ENCODE data around the gene SLC43A3. TPM values are rescaled to one million over a fixed set of nuclear protein-coding genes. Genes with fewer than 3 reads are reported as not detected.

Gene SLC43A3
- total RNA-seq, 1 donor from 2014 or later, result 10.8 TPM

DNA sequence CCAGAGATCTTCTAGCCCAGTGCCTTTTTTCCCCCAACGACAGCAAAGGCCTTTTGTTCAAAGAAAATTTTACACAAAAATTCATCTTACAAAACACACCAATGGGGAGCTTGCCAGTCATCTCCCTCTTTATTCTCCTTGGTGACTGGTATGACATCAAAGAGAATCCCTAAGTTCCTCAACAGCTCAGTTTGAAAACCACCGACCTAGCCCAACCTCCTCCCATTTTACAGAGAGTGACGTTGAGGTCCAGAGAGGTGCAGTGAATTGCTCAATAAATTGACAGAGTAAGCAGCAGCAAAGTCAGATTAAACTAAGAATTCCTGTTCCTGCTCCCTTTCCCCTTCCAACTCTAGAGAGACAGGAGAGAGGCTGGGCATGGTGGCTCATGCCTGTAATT lies 7.8 kb downstream of the SLC43A3 start:
- H3K27ac Mint-ChIP-seq (ENCODE audit: unreplicated experiment), result no peak overlapping the region
- H3K9me3 Mint-ChIP-seq (ENCODE audit: unreplicated experiment), result peaks cover 3% of the 10 kb centered on the region
- H3K4me3 Mint-ChIP-seq (ENCODE audit: unreplicated experiment), result no peak overlapping the region
- no peaks in the 10 kb centered on the region for H3K4me1 Mint-ChIP-seq (ENCODE audit: low read depth, unreplicated experiment)
- H3K36me3 Mint-ChIP-seq (ENCODE audit: unreplicated experiment), result peaks cover 5% of the 10 kb centered on the region
- peaks cover 3% of the 10 kb centered on the region for H3K27me3 Mint-ChIP-seq (ENCODE audit: unreplicated experiment)
- DNase-seq, result no peak
- TF ChIP-seq, protein P1, sequence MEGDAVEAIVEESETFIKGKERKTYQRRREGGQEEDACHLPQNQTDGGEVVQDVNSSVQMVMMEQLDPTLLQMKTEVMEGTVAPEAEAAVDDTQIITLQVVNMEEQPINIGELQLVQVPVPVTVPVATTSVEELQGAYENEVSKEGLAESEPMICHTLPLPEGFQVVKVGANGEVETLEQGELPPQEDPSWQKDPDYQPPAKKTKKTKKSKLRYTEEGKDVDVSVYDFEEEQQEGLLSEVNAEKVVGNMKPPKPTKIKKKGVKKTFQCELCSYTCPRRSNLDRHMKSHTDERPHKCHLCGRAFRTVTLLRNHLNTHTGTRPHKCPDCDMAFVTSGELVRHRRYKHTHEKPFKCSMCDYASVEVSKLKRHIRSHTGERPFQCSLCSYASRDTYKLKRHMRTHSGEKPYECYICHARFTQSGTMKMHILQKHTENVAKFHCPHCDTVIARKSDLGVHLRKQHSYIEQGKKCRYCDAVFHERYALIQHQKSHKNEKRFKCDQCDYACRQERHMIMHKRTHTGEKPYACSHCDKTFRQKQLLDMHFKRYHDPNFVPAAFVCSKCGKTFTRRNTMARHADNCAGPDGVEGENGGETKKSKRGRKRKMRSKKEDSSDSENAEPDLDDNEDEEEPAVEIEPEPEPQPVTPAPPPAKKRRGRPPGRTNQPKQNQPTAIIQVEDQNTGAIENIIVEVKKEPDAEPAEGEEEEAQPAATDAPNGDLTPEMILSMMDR (IDR thresholded peaks at IDR 0.05; ENCODE audit: partially characterized antibody, unreplicated experiment), result no peak

DNA sequence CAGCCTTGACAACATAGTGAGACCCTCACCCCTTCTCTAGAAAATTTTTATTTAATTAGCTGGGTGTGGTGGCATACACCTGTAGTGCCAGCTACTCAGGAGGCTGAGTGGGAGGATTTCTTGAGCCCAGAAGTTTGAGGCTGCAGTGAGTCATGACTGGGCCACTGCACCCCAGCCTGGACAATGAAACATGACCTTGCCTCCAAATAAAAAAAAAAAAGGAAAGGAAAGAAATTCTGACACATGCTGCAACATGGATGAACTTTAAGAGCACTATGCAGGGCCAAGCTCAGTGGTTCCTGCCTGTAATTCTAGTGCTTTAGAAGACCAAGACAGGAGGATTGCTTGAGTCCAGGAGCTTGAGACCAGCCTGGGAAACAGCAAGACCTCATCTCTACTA lies 8.8 kb downstream of the SLC43A3 start:
- H3K4me1 Mint-ChIP-seq (ENCODE audit: low read depth, unreplicated experiment), result no peaks in the 10 kb centered on the region
- no peak overlapping the region for H3K4me3 Mint-ChIP-seq (ENCODE audit: unreplicated experiment)
- no peak overlapping the region for H3K27ac Mint-ChIP-seq (ENCODE audit: unreplicated experiment)
- peaks cover 10% of the 10 kb centered on the region for H3K36me3 Mint-ChIP-seq (ENCODE audit: unreplicated experiment)
- H3K27me3 Mint-ChIP-seq (ENCODE audit: unreplicated experiment), result peaks cover 3% of the 10 kb centered on the region
- H3K9me3 Mint-ChIP-seq (ENCODE audit: unreplicated experiment), result no peaks in the 10 kb centered on the region
- no peak for DNase-seq
- TF ChIP-seq, protein P1 (IDR thresholded peaks at IDR 0.05; ENCODE audit: partially characterized antibody, unreplicated experiment), result no peak

DNA sequence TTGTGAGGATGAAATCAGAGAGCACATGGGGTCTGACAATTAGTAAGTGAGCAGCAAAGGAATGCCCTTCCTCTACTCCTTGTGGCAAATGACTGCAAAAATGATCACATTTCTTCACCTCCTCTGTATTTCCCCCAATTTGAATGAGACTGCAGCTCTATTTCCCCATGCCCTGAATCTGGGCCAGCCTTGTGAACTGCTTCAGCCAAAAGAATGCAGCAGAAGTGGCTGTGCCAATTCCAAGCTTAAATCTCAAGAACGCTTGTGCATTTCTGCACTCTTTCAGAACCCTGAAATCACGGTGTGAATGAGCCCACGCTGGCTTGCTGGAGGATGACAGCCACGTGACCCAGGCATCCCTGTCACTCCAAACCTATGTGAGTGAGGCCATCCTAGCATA lies 9.9 kb downstream of the SLC43A3 start:
- H3K27ac Mint-ChIP-seq (ENCODE audit: unreplicated experiment), result no peak overlapping the region
- peaks cover 3% of the 10 kb centered on the region for H3K27me3 Mint-ChIP-seq (ENCODE audit: unreplicated experiment)
- DNase-seq, result no peak
- H3K4me3 Mint-ChIP-seq (ENCODE audit: unreplicated experiment), result no peak overlapping the region
- H3K9me3 Mint-ChIP-seq (ENCODE audit: unreplicated experiment), result no peaks in the 10 kb centered on the region
- peaks cover 10% of the 10 kb centered on the region for H3K36me3 Mint-ChIP-seq (ENCODE audit: unreplicated experiment)
- H3K4me1 Mint-ChIP-seq (ENCODE audit: low read depth, unreplicated experiment), result no peaks in the 10 kb centered on the region
- TF ChIP-seq, protein P1 (IDR thresholded peaks at IDR 0.05; ENCODE audit: partially characterized antibody, unreplicated experiment), result no peak

DNA sequence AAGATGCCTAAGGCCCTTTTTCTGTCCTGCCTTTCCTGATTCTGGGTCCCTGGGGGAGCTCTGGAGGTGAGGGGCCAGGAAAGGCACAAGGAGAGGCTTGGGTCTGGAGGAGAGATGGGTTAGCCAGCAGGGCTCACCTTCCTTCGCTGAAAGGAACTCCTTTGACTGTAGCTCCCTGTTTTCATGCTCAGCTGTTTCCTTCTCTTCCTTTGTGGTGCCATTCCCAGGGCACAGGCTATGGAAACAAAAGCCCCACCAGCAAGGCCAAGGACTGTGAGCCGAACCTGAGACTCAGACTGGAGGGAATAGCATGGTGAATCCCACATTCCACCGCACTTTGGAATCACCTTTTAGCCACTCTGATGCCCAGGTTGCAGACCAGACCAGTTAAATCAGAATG lies 10.5 kb downstream of the SLC43A3 start:
- H3K27ac Mint-ChIP-seq (ENCODE audit: unreplicated experiment), result no peak overlapping the region
- H3K4me1 Mint-ChIP-seq (ENCODE audit: low read depth, unreplicated experiment), result no peaks in the 10 kb centered on the region
- no peak for DNase-seq
- H3K4me3 Mint-ChIP-seq (ENCODE audit: unreplicated experiment), result no peak overlapping the region
- H3K36me3 Mint-ChIP-seq (ENCODE audit: unreplicated experiment), result peaks cover 10% of the 10 kb centered on the region
- peaks cover 3% of the 10 kb centered on the region for H3K27me3 Mint-ChIP-seq (ENCODE audit: unreplicated experiment)
- TF ChIP-seq, protein P1 (IDR thresholded peaks at IDR 0.05; ENCODE audit: partially characterized antibody, unreplicated experiment), result no peak
- H3K9me3 Mint-ChIP-seq (ENCODE audit: unreplicated experiment), result no peaks in the 10 kb centered on the region

DNA sequence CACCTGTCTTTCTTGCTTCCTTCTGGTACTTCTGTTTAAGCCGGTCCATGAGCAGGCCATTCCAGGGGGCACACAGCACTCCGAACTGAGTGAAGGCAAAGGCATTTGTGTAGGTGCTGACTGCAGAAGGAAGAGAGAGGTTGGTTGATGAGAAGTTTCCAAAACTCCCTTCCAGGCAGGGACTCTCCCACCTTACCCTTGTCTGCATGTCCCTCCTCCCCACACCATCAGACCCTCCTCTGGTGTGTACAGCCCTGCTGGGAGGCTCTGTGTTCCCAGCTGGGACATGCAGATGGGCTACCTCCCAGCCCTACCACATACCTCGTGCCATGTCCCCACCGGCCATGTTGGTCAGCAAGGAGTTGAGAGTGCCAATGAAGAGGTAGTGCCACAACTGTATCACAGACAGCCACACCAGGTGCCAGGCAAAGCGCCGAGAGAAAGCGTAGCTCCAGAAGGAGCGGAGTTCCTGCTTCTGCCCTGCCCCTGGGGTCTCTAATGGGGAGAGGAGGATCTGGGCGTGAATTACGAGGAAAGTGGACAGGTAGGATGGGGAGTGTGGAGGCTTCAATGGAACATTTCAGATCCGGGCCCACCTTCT lies 12.2 kb downstream of the SLC43A3 start:
- Mint-ChIP-seq H3K4me3 (ENCODE audit: unreplicated experiment) (no peak overlapping the region), H3K27ac (ENCODE audit: unreplicated experiment) (no peak overlapping the region), H3K27me3 (ENCODE audit: unreplicated experiment) (peaks cover 2% of the 10 kb centered on the region), H3K9me3 (ENCODE audit: unreplicated experiment) (peaks cover 3% of the 10 kb centered on the region), H3K36me3 (ENCODE audit: unreplicated experiment) (peaks cover 14% of the 10 kb centered on the region), H3K4me1 (ENCODE audit: low read depth, unreplicated experiment) (no peaks in the 10 kb centered on the region)
- DNase-seq, result no peak
- TF ChIP-seq, protein P1 (IDR thresholded peaks at IDR 0.05; ENCODE audit: partially characterized antibody, unreplicated experiment), result no peak
